ENCODE data around the gene FA2H.
"Not testable (repeated sequence)": the region's sequence is repeated elsewhere in the genome, so short reads cannot be mapped to it uniquely, and the experiment has no call there.

Gene FA2H

GRCh38 chr16:74682556-74682955 lies 92.1 kb downstream of the FA2H start:
- DNase-seq (ENCODE audit: low read depth in 2 of 2), result no peak

- no peak for DNase-seq (ENCODE audit: low read depth in 2 of 2)
Measured at GRCh38 chr16:74680681-74681080, 93.9 kb downstream of the FA2H start.

- DNase-seq (ENCODE audit: low read depth in 2 of 2), result no peak
Measured at GRCh38 chr16:74679983-74680382, 94.6 kb downstream of the FA2H start.

GRCh38 chr16:74677868-74678267 lies 96.8 kb downstream of the FA2H start:
- no peak for DNase-seq (ENCODE audit: low read depth in 2 of 2)

DNA sequence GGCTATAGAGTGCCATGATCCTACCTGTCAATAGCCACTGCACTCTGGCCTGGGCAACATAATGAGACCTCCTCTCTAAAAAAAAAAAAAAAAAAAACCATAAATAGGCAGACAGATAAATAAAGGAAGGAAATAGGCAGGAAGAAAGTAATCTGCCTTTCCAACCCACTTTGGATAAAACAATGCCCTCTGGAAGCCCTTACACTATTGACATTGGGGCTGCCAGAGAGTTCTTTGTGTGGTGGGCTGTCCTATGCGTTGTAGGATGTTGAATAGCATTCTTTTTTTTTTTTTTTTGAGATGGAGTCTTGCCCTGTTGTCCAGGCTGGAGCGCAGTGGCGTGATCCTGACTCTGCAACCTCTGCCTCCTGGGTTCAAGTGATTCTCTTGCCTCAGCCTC lies 100.7 kb downstream of the FA2H start:
- no peak for DNase-seq (ENCODE audit: low read depth in 2 of 2)

GRCh38 chr16:74668877-74669276 lies 105.7 kb downstream of the FA2H start:
- not testable (repeated sequence) for DNase-seq (ENCODE audit: low read depth in 2 of 2)

GRCh38 chr16:74667255-74667700 lies 107.3 kb downstream of the FA2H start:
- DNase-seq (ENCODE audit: low read depth in 2 of 2), result peak; percentile 19 to 40

DNA sequence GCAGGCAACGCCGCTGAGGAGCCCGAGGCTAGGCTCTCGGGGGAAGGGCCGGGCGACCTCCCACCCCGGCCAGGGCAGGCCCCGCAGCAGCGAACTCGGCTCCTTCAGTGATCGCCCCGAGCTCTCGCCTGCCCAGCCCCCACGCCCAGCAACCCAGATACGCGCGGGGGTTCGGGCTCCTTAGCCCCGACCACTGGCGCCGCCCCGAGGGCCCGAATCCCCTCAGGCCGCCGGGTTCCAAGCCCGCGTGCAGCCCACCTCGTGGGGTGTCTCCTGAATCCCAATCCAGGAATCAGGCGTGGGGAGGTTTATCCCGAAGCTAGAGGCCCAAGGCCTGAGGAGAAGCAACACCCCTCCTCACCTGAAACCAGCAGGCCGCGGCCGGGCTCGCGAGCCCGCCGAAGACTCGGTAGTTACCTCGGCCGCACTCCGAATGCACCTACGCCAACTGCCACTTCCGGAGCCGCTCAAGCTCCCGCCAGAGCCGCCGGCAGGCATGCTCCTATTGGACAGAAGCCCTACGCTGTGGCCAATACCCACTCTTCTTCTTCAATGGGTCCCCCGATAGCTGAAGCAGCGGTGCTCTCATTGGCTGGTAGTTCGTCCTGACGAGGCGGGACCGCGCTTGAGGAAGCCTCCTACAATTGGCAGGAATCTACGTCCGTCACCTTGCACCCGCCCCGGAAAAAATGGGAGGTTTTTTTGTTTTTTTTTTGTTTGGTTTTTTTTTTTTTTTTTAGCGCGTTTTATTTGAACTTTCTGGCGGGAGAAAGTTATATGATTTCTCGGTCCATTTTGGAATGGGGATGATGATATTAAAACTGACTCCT lies 108.0 kb downstream of the FA2H start, which contains the start of gene RFWD3:
RFWD3 (minus strand) TSS at position 453 of the 830 bp plus-strand sequence. CDS start 5,428 bp downstream, outside the sequence.
- peak; percentile 95 to 96 for DNase-seq (ENCODE audit: low read depth in 2 of 2)

DNA sequence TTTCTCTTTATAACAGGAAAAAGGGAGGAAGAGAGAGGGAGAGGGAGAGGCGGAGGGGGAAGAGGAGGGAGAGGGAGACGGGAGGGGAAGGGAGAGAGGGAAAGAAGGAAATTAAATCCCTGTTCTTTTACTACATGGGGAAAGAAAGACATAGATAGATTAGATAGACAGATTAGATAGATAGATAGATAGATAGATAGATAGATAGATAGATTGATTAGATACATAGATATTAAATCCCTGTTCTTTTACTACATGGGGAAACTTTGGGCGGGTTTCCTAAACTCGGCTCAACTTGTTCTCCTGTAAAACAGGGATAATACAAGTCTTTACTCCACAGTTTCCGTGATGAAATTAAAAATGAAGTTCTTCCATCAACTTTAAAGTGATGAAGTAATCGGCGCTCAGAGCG lies 108.6 kb downstream of the FA2H start:
- DNase-seq (ENCODE audit: low read depth in 2 of 2), result no peak
